Testis (tissue), 2 donors: ENCODE measurements around the gene ETS1.

ENCODE experiments used
- CTCF ChIP-seq, 3 experiments: fragments of 450-650 bp in 2 of 3; fragments of 200-600 bp in 1 of 3; sonication (generic) in 1 of 3; IDR thresholded peaks; one replicate each; pipeline ENCODE4 v1.5.1; 2016 to 2019; ENCODE audit warnings: antibody characterized with exemption in 3 of 3, mild to moderate bottlenecking in 2 of 3, moderate library complexity in 1 of 3
- POLR2A ChIP-seq: fragments of 450-650 bp; IDR thresholded peaks from one replicate; pipeline ENCODE4 v1.6.1; 2017; ENCODE audit warnings: antibody characterized with exemption, mild to moderate bottlenecking, moderate library complexity

GRCh38 chr11:128428935-128429334, 158.4 kb downstream of the ETS1 start:
- TF ChIP-seq CTCF (IDR thresholded peaks at IDR 0.05): no peak
- no peak for TF ChIP-seq POLR2A
